GM21360 (cell line): ENCODE measurements around the gene USHBP1.

Experiments used
- ATAC-seq: cut with Tn5 transposase; IDR thresholded peaks from one replicate; pipeline ENCODE4 v1.9.1; 2021; ENCODE audit warnings: mild to moderate bottlenecking, moderate library complexity; ENCODE audit not compliant: unreplicated experiment

USHBP1 gene, protein sequence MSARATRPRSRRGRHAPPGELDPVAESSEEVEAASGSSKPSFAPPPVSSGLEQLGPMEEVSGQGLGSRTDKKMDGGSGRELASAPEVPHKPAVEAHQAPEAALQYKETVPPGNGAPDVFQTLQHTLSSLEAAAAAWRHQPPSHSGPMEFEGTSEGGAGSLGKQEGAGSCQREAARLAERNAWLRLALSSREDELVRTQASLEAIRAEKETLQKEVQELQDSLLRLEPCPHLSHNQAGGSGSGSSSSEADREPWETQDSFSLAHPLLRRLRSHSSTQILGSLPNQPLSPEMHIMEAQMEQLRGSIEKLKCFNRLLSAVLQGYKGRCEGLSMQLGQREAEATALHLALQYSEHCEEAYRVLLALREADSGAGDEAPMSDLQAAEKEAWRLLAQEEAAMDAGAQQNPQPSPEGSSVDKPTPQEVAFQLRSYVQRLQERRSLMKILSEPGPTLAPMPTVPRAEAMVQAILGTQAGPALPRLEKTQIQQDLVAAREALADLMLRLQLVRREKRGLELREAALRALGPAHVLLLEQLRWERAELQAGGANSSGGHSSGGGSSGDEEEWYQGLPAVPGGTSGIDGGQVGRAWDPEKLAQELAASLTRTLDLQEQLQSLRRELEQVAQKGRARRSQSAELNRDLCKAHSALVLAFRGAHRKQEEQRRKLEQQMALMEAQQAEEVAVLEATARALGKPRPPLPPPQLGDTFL

DNA sequence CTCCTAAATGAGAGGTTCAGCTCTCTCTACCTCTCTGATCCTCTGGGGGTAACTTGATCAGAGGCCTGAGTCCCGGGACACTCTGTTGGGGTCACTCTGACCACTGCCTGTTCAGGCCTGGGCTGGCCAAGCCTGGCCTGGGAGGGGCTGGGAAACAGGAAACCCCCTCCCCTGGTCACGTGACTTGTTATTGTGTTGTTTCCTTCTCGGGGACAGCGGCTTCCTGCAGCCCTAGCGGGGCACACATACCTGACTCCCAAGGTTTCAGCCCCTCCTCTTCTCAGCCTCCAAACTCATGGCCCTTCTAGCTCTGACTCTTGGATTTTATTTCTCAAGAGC lies at the start of gene USHBP1:
Gene USHBP1 (minus strand): TSS at position 105 of the 339 bp plus-strand sequence. CDS start 446 bp downstream, outside the sequence.
- no peak for ATAC-seq

DNA sequence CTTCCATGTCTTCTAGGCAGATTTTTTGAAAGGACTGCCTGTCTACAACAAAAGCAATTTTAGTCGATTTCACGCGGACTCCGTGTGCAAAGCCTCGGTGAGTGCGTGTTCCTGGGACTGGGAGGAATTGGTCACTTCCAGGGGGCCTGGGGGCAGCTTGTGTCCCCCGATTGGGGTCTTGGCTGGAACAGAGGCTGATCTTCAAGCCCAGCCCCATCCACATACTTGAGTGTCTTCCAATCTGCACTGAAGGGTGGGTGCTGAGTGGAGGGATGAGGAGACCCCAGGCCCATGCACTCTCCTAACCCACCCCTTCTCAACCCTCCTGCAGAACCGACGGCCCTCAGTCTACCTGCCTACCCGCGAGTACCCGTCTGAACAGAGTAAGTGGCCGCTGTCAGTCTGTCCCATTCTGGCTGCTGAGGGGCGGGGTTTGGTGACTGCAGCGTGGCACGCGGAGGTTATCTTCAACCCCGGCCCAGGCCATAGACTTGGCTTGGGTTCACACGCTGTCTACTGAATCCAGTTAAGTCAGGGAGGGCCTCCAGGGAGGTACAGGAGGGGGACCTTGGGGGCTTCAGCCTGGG lies 49.6 kb upstream of the USHBP1 start:
- no peak for ATAC-seq

DNA sequence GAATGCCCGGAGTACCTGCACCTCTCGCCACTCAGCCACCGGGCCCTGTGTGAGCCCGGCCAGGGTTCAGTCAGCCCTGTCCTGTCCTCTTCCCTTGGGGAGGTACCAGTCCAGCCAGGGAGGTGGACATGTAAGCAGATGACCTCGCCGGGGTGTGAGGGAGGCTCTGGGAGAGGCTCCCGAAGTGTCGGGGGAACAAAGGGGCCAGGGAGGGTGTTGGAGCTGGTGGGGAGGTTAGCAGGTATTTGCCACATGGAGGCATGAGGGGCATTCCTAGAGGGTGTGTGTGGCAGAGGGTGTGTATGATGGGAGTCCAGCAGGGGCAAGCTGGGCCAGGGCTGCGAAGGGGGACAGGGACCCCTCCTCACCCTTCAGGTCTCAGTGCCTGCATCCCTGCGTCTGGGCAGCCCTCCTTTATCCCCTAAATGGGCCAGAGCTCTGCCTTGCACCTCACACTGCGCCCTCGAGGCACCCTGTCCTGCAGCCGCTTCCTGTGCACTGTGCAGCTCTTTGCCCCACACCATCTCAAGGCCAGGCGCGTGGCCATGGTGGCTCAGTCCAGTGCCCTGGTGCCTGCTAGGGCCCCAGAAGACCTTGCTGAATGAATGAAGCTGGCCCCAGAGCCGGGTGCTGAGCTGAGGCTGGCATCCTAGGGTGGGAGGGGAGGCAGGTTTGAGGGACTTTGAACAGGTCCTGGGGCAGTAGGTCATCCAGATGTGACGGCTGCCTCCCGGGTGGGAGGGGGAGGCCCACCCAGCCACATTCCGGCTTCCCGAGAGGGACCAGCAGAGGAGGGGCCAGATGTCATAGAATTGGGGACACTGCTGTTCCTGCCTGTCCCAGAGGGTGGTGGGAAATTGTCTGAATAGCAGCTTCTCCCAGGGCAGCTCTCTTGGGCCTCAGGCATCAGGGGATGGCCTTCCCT lies 47.9 kb upstream of the USHBP1 start:
- no peak for ATAC-seq

DNA sequence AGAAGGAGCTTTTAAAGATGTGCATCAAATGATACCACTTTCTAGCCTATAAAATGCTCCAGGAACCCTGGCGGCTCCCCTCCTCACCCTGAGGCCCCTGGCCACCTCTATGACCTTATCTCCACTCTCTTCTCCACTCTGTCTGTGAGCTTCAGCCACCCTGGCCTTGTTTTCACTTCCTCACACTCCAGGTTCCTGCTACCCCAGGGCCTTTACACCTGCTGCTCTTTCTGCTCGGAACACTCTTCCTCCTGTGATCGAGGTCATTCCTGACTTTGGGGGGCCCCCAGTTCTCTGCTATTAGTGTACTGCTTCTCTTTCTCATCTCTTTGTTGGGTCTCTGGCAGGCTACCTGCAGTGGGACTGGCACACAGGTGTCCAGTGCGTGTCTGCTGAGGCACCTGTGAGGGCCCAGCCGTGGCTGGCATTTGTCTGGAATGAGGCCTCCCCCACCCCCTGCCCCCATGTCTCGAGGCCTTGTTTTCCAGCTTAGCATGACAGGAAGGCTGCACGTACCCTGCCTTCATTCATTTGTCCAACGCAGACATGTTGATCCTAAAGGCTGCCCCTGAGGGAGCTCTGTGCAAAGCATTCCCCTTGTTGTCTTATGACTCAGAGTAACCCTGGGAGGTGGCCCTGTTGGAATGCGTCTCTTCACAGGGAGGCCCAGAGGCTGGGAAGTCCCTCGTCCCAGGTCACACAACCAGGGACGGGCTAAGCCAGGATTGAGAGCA lies 47.1 kb upstream of the USHBP1 start:
- ATAC-seq, result no peak

DNA sequence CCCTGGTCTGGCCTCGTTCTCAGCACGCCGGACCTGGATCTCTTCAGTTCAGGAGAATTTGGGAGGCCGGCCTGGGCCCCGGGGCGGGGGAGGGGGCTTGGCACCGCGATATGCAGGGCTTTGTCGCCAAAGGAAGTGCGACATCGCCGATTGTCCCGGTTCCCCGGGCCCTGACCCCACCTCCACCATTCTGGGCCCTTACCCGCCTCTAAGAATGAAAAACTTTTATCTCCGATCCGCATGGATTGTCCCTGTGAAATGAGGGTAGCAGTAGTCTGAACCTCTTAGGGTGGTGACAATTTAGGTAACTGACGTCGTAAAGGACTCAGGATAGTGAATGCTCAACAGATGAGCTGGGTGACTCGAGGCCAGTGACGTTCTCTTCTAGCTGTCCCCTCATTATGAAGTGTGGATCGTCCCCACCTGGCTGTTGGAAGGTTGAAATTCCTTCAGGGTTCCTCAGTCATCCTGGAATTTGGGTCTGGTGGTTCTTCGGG lies 45.5 kb upstream of the USHBP1 start:
- no peak for ATAC-seq

DNA sequence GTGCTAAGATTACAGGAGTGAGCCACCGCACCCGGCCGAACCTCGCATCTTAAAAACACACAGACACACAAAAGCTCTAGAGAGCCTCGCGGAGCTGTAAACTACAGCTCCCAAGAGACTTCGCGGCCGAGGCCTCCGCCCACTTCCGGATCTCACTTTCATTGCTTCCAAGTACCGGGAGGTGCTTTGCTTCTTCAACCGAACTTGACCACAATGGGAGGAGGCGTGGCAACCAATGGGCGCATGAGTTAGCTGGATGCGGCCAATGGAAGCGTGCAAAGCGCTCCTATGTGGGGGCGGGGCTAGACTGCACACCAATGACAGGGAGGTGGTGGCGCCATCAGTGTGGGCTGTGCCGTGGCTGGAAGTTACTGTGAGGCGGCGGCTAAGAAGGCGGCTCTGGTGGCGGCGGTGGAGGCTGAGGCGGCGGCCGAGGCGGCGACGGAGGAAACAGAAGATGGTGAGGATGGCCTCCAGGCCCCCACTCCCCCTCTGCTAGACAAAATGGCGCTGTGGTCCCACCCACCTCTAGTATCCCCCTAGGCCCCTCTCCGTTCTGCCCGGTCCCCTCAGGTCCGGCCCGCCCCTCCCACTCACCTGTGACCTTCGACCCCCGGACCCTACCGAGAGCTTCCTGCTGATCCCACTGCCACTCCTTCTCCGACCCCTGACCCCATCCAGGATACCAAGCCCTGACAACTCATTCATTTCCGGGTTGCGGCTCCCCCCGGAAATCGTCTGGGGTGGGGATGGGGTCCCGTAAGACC lies 44.8 kb upstream of the USHBP1 start, which contains the start of gene DDA1:
Gene DDA1 (plus strand): TSS at position 366 of the 767 bp plus-strand sequence. CDS start 92 bp downstream, at position 458.
- peak; percentile 56 for ATAC-seq

DNA sequence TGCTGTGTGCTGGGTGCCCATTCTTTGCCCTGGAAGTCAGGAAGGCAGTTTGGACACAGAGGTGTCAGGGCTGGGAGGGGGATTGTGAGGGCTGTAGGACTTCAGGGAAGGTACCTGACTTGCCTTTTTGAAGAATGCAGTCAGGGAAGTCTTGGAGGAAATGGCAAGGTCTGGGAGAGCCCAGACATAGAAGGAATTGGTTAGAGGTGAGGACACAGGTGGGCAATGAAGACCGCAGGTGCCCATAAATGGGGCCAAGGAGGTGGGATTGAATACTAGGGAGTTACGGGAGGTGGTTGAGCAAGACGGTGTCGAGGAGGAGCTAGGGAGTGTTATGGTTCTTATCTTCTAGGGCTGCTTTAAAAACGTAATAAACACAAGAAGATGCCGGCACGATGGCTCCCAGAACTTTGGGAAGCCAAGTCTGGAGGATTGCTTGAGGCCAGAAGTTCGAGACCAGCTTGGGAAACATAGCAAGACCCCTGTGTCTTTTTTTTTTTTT lies 43.4 kb upstream of the USHBP1 start:
- ATAC-seq, result no peak

DNA sequence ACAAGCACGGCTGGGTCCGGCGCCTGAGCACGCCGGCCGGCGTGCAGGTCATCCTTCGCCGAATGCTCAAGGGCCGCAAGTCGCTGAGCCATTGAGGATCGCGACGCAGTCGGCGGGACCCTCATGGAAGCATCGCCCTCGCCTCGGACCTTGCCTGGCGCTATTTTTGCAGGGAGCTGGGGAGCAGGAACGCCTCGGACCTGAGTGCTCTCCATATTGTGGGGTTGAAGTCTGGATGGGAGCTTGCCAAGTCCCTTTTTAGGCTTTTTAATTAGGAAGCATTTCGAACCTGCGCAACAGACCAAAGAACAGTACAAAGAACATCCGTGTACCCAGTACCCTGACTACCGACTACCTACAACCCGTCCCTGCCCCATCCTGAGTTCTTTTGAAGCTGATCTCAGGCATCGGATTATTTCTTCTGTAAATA lies 41.8 kb upstream of the USHBP1 start:
- ATAC-seq, result no peak

DNA sequence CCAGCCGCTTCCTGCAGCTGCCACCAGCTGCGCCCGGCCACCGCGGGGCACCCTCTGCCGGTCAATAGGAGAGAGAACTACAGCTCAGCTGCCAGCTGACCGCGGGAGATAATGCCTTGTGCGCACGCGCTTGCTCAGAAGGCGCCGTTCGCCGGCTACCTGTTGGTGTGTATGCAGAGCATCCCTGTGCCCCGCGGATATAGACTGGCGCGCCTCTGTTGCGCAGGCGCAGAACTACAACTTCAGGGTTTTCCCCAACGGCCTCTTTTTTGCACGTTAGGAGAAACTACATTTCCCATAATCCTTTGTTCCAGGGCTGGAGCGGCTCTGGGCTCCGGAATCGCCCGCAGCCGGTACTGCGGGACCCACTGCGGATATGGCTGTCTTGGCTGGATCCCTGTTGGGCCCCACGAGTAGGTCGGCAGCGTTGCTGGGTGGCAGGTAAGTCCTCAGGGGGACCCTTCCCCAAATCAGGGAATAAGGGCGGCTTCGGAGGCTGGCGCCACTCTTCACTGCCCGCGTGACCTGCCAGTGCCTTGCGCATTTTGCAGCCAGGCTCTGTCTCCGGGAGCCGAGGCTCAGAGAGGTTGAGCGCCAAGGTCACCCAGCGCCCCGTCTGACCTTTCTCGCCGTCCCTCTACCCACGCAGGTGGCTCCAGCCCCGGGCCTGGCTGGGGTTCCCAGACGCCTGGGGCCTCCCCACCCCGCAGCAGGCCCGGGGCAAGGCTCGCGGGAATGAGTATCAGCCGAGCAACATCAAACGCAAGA lies 41.2 kb upstream of the USHBP1 start, which contains the start of gene MRPL34:
Gene MRPL34 (plus strand): TSS at position 356 of the 768 bp plus-strand sequence. CDS start 21 bp downstream, at position 377.
- ATAC-seq, result peak; percentile 65

DNA sequence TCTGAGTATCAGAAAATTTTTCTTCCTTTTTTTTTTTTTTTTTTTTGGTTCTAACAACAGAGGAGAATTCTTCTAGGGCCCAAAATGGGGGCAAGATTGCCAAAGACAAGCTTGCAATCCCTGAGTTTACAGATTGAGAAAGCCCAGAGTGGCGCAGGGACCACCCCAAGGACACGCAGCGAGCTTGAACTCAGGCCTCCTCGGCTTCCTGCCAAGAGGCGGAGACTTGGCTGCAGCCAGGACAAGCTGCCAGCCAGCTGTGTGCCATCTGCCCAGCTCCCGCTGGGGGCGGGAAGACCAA lies 40.6 kb upstream of the USHBP1 start:
- ATAC-seq, result no peak

DNA sequence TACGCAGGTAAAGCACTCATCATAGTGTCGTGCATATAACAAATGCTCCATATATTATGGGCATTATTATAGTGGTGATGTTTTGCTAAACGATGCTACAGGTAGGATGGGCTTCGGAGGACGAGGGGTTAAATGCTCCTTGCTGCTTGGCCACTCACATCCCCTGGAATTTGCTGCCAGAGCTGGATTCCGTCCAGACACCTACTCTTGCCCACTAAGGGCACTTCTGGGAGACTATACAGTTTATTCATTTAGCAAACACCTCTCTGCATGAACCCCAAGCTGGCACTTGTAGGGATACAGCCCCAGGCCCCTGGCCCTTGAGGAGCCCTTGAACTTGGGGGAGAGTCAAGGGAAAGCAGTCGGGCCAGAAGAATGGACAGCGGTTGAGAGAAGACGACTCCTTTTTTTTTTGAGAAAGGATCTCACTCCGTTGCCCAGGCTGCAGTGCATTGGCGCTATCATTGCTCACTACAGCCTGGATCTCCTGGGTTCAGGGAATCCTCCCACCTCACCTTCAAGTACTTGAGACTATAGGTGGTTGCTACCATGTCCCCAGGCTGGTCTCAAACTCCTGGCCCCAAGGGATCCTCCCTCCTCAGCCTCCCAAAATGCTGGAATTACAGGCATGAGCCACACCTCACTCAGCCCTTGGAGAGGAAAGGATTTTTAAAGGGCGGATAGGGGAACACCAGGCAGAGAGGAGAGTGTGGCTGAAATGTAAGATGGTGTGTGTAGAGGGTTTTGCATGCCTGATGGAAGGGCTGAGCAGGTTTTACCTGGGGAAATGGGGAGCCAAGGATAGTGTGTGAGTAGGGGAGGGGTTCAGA lies 40.1 kb upstream of the USHBP1 start:
- no peak for ATAC-seq

DNA sequence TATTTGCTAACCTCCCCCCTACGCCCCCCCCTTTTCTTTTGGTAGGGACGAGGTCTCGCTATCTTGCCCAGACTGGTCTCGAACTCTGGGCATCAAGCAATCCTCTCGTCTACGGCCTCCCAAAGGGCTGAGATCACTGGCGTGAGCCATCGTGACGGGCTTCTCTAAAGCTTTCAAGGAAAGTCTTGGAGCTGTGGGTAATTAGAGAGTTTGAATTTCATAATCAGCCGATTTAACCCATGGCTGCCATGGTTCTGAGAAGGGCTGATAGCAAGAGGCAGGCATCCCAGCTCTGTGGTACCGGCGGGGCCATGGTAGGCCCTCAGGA lies 39.4 kb upstream of the USHBP1 start:
- ATAC-seq, result no peak

DNA sequence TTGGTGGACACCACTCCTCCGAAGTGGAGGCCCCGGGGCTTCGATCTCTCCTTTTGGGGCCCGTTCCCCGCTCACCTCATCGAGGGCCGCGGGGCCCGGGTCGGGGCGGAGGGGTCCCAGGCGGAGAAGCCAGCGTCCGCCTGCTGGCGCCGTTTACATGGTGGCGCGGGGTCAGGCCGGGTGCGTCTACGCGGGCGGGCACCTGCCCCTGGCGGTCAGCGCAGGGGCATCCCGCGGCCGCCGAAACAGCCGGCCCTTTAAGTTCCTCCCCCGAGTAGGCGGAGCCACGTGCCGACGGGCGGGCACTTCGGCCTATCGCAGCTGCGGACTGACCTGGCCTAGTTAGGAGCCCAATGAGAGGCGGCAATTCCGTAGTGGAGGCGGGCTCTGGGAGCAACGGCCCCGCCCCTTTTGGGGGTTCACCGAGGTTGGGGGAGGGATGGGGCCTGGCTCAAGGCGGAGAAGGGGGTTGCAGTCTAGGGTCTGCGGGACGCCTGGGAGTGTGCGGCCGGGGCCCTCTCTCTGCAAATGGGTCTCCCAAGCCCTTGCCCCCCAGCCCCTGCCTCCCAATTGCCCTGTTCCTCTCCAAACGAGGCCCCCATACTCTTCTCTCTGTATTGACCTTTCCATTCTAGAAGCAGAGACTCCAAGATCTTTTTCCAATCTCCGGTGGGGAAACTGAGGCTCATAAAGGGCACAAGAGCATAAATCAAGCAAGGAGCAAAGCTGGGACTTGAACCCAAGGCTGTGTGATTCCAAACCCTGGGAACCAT lies 38.8 kb upstream of the USHBP1 start, which contains the start of gene ABHD8:
Gene ABHD8 (minus strand): TSS at position 259 of the 773 bp plus-strand sequence. CDS start 1,809 bp downstream, outside the sequence.
- peak; percentile 46 for ATAC-seq

DNA sequence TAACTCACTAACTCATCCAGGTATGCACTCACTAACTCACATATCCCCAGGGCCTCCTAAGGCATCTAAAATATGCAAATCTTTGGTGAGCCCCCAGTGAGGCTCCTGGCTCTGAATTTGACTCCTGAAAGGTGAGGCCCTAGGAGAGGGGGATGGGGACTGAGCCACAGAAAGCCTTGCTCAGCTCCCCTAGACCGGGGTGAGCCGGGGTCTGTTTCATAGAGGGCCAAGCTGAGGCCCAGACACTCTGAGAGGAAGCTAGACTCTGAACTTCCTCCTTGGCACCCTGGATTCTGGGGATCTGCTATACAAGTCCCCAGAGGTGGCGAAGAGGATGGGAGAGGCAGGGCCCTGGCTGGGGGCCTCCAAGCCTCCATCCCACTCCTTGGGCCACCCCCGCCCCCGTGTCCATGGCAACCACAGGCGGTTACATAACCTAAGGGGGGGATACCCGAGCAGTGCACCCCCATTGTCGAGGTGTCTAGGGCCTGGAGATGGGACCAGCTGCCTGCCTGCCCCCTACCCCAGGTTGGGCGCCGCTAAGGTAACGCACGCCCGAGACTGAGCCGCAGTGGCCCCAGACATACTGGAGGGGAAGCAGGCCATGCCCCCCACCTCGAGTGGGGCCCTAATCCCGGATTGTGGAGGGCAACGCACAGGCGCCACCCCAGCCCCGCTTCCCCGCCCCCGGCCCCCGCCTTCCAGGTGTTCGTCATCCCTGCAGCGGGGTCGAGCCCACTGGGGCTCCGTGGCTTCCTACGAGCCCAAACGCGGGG lies 38.0 kb upstream of the USHBP1 start:
- ATAC-seq, result no peak

DNA sequence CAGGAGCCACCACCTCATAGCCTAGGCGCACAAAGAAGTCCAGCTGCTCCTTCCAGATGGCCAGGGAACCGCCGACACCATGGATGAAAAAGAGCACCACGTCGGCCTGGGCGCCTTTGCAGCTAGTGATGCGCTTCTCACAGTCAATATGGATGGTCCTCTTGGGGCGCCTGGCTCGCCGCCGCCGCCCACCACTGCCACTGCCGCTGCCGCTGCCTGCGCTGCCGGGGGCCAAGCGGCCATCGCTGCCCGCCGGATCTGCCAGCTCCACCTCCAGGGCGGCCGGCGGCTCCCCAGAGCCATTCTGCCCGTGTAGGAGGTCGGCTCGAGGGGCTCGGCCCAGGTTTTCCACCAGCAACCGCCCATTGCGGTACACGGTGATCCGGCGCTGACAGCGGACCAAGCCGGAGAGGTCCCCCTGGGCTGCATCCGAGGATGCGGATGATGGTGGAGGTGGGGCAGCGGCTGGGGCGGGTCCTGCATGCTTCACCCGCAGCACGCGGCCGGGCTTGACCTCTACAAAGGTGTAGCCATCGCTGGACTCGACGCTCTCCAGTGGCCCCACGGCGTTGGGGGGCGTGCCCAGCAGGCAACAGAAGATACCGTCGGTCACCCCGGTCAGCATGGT lies 36.6 kb upstream of the USHBP1 start:
- ATAC-seq, result no peak
